GM23248 (cell line): ENCODE measurements around the gene SLC5A10. TPM values are rescaled to one million over a fixed set of nuclear protein-coding genes. Genes with fewer than 3 reads are reported as not detected.

Experiments used
- polyA plus RNA-seq: library from polyadenylated mRNA; unstranded; fragments of >200 nt; fragmentation: Nextera tagmentation; extraction: Ambion mirVana; gene quantifications from 2 replicates; pipeline ENCODE4 v1.2.1, GENCODE V29; 2016
- small RNA-seq: library from RNA; depleted of rRNA; stranded (forward); fragments of <200 nt; gene quantifications from one replicate; pipeline ENCODE3, GENCODE V24; 2014; ENCODE audit warnings: low read depth, low replicate concordance
- total RNA-seq: library from RNA; depleted of rRNA; stranded (reverse); fragments of >200 nt; shearing (Covaris generic); gene quantifications from 2 replicates; pipeline ENCODE4 v1.2.3, GENCODE V29; 2014; rRNA removed

The SLC5A10 gene
- total and polyA plus RNA-seq, 2 experiments from 2014 or later, result 0.10 TPM; not detected in 1

Small RNAs within 50 kb of the gene (small RNA-seq; reads per million reads assigned to genes)
- gene AC090286.3 (not detected), gene RF00324 (not detected)

Other genes starting within 250 kb of the SLC5A10 start
- gene FBXW10, start 208.1 kb upstream of the SLC5A10 start, total RNA-seq, result 0.11 and 0.25 TPM in 2 replicates
- not detected in 2 replicates for gene FBXW10, start 208.1 kb upstream of the SLC5A10 start, polyA plus RNA-seq
- gene TVP23B, start 171.0 kb upstream of the SLC5A10 start, total RNA-seq, result 55.0 and 80.7 TPM in 2 replicates
- 81.9 and 82.0 TPM in 2 replicates for gene TVP23B, start 171.0 kb upstream of the SLC5A10 start, polyA plus RNA-seq
- gene PRPSAP2, start 94.0 kb upstream of the SLC5A10 start, total RNA-seq, result 23.5 and 25.0 TPM in 2 replicates
- 19.4 and 20.6 TPM in 2 replicates for gene PRPSAP2, start 94.0 kb upstream of the SLC5A10 start, polyA plus RNA-seq
- 26.2 and 27.7 TPM in 2 replicates for gene FAM83G, start 52.6 kb downstream of the SLC5A10 start, total RNA-seq
- 8.9 and 9.3 TPM in 2 replicates for gene FAM83G, start 52.6 kb downstream of the SLC5A10 start, polyA plus RNA-seq
- not detected in 2 replicates for gene GRAP, start 94.8 kb downstream of the SLC5A10 start, total RNA-seq
- not detected in 2 replicates for gene GRAP, start 94.8 kb downstream of the SLC5A10 start, polyA plus RNA-seq
- gene GRAPL, start 175.4 kb downstream of the SLC5A10 start, total RNA-seq, result not detected in 2 replicates
- not detected in 2 replicates for gene GRAPL, start 175.4 kb downstream of the SLC5A10 start, polyA plus RNA-seq